Adrenal gland (tissue), 12 donors: ENCODE data around the gene WEE1. TPM values are rescaled to one million over a fixed set of nuclear protein-coding genes. Genes with fewer than 3 reads are reported as not detected.

Source experiments
- DNase-seq, 7 donors: peaks; one replicate each; pipeline ENCODE4 v3.0.0-alpha.2; 2019 to 2020
- H3K27ac ChIP-seq, 5 donors: fragments of 200-600 bp; sonication (generic) in 4 of 5; 1 replicate in 3 of 5; 2 replicates in 2 of 5; pipeline versions ENCODE4 v1.5.1 to v1.8.0; 2016 to 2020; ENCODE audit warnings: mild to moderate bottlenecking in 1 of 5
- H3K27me3 ChIP-seq: fragments of 200-600 bp; 2 replicates; pipeline ENCODE4 v1.8.0; 2021
- H3K36me3 ChIP-seq, 2 donors: fragments of 200-600 bp; replicated peaks in 1 of 2; 1 replicate in 1 of 2; 2 replicates in 1 of 2; pipeline versions ENCODE4 v1.5.1 to v1.8.0; 2018 to 2022
- H3K4me1 ChIP-seq, 2 donors: fragments of 200-600 bp; replicated peaks in 1 of 2; 1 replicate in 1 of 2; 2 replicates in 1 of 2; pipeline versions ENCODE4 v1.5.1 to v1.8.0; 2018 to 2021
- H3K4me3 ChIP-seq, 4 donors: fragments of 200-600 bp; sonication (generic) in 3 of 4; one replicate each; pipeline ENCODE4 v1.5.1; 2016 to 2018
- H3K9me3 ChIP-seq, 3 donors: fragments of 200-600 bp; sonication (generic) in 1 of 3; replicated peaks in 1 of 3; 1 replicate in 2 of 3; 2 replicates in 1 of 3; pipeline versions ENCODE4 v1.5.1 to v1.8.0; 2016 to 2021
- POLR2A ChIP-seq, 2 donors: fragments of 450-650 bp; IDR thresholded peaks; one replicate each; pipeline ENCODE4 v1.6.1; 2017; ENCODE audit warnings: antibody characterized with exemption in 2 of 2, mild to moderate bottlenecking in 2 of 2, moderate library complexity in 1 of 2
- WGBS, 4 donors: extraction: QIAGEN DNeasy Blood & Tissue Kit in 2 of 4; methylation state at CpG; one replicate each; pipeline versions ENCODE4 v1.1.5 to v1.1.7; 2013 to 2017; 5-methylcytosine and 5-hydroxymethylcytosine counted together
- intact Hi-C, 2 donors: fragments of 100-400 bp; cut with DNase I; formaldehyde crosslinking; loops; one replicate each; pipeline versions ENCODE4 v1.14.1 to v1.15.0; 2022 to 2023
- polyA plus RNA-seq, 3 donors: library from polyadenylated mRNA; stranded (reverse); fragments of 200-250 nt in 2 of 3; fragments of 350-450 nt in 1 of 3; fragmentation: Illumina TruSeq in 1 of 3; extraction: RNeasy Lipid Tissue Mini Kit (QIAGEN cat#74804) in 1 of 3; gene quantifications; one replicate each; pipeline ENCODE4 v1.2.3, GENCODE V29; 2013 to 2014
- total RNA-seq, 9 donors: library from RNA; depleted of rRNA in 4 of 9; stranded (reverse); fragments of >200 nt in 4 of 9; fragments of 120-200 nt in 1 of 9; fragmentation: NEBNext Ultra II Directional in 1 of 9; extraction: Animal tissue kit (Norgen Biotek cat#: 25700) in 1 of 9; gene quantifications; one replicate each; pipeline versions ENCODE4 v1.1.0 to v1.2.4, GENCODE V29; 2013 to 2023
- TF ChIP-seq, protein P1 (sequence below), 6 experiments: fragments of 450-650 bp in 4 of 6; fragments of 200-600 bp in 2 of 6; sonication (generic) in 1 of 6; IDR thresholded peaks; 1 replicate in 5 of 6; 2 replicates in 1 of 6; pipeline versions ENCODE4 v1.5.1 to v1.8.0; 2016 to 2021; ENCODE audit warnings: antibody characterized with exemption in 6 of 6, mild to moderate bottlenecking in 2 of 6, moderate library complexity in 1 of 6
- donor health status: healthy with polysubstance abuse.
- donor health status: Bipolar disorder and iron deficiency.
- donor health status: DM: yes; HTN: yes; CAD: no.
- donor health status: DM: no; HTN: no; CAD: no.
- donor health status: DM: no; HTN: no; CAD: no.
- donor health status: DM: yes; HTN: yes; CAD: no.

The WEE1 gene
- total and polyA plus RNA-seq, 12 donors = 3.3 to 33.8 (median 9.0) TPM

DNA sequence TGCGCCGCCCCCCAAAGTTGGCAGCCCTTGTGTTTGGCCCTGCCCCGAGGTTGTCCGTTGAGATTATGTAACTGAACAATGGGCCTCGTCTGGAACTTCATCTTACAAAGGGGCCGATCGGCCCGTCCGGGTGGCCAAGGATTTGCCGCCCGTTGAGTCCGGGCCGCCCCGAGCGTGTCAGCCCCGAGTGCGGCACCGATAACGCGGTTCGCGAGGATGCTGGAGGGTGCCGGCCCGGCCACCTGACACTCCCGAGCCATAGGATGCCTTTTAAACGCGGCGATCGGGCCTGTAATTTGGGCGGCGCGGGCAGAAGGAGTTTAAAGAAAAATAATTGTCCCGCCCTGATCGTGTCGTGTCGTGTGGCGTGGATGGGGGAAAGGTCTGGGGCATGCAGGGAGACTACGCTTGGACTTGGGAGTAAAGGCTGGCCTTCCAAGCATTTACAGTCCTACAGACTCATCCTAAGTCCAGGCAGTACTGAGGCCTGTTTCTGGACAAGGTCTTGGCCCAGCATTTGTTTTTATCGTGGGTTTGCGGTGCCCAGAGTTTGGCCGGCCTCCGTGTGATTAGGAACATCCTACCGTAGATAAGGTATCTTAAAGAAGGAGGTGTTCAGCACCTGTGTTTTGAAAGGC lies 1.3 kb downstream of the WEE1 start:
- Histone ChIP-seq H3K36me3 (no peaks in the 10 kb centered on the region), H3K4me1 (peaks cover 0 to 25% of the 10 kb centered on the region in 2 donors), H3K27me3 (no peaks in the 10 kb centered on the region), H3K4me3 (peak overlapping the region in 3 of 4 donors; percentile 33 to 92 (median 50)), H3K27ac (peak overlapping the region; percentile 45 to 94 (median 69)), H3K9me3 (no peaks in the 10 kb centered on the region)
- TF ChIP-seq, protein P1, sequence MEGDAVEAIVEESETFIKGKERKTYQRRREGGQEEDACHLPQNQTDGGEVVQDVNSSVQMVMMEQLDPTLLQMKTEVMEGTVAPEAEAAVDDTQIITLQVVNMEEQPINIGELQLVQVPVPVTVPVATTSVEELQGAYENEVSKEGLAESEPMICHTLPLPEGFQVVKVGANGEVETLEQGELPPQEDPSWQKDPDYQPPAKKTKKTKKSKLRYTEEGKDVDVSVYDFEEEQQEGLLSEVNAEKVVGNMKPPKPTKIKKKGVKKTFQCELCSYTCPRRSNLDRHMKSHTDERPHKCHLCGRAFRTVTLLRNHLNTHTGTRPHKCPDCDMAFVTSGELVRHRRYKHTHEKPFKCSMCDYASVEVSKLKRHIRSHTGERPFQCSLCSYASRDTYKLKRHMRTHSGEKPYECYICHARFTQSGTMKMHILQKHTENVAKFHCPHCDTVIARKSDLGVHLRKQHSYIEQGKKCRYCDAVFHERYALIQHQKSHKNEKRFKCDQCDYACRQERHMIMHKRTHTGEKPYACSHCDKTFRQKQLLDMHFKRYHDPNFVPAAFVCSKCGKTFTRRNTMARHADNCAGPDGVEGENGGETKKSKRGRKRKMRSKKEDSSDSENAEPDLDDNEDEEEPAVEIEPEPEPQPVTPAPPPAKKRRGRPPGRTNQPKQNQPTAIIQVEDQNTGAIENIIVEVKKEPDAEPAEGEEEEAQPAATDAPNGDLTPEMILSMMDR (IDR thresholded peaks at IDR 0.05) = no peak
- TF ChIP-seq POLR2A (IDR thresholded peaks at IDR 0.05) = no peak
- WGBS, 4 donors = 0 to 4% (median 1%) methylated on average over 10 to 43 of the region's 43 CpGs
- peak; percentile 30 to 61 (median 34) for DNase-seq
- intact Hi-C loops = loop anchor here in 1 of 2 donors (5.0 to 10.0 kb wide), 2 partner anchors 33 to 50 kb away; no protein-coding TSS in a partner anchor

GRCh38 chr11:9575260-9576240 lies 2.1 kb downstream of the WEE1 start:
- Histone ChIP-seq H3K27me3 (no peaks in the 10 kb centered on the region), H3K4me1 (peaks cover 0 to 25% of the 10 kb centered on the region in 2 donors), H3K27ac (peak overlapping the region; percentile 45 to 94 (median 69)), H3K9me3 (no peaks in the 10 kb centered on the region), H3K36me3 (no peaks in the 10 kb centered on the region), H3K4me3 (peak overlapping the region in 2 of 4 donors; percentile 8 to 92)
- peak in 1 of 2 donors; percentile 78 for TF ChIP-seq POLR2A (IDR thresholded peaks at IDR 0.05)
- TF ChIP-seq, protein P1 (IDR thresholded peaks at IDR 0.05) = no peak
- DNase-seq = peak; percentile 68 to 86 (median 77)
- intact Hi-C loops = loop anchor here in 1 of 2 donors (10.0 kb wide), 1 partner anchor 51 kb away; no protein-coding TSS in a partner anchor
- 8 to 18% (median 10%) methylated on average over 15 to 17 of the region's 17 CpGs for WGBS, 4 donors

DNA sequence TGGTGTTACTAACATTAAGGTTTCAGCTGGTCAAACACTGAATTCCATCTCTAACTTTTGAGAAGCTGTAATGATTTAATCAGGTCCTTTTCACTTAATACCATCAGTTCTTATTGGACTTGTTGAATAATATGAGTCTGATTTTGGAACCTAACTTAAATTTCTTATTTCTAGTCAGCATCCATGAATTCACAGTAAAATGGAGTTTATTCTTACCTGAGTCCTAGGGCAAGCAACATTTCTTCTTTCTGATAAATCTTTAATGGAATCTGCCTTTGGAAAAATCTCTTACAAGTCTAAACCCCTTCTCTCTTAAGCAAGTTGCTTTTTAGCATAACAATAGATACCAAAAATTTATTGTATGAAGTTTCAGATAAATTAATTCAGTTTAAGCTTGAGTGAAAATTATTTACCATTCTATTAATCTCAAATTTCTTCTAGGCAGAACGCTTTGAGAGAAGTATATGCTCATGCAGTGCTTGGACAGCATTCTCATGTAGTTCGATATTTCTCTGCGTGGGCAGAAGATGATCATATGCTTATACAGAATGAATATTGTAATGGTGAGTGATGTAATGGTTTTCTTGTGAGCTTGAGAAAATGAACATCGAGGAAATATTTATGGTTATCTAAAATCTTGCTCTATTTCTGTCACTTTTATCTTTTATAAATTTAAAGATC lies 3.4 kb downstream of the WEE1 start:
- Histone ChIP-seq H3K36me3 (peaks cover 0 to 2% of the 10 kb centered on the region in 2 donors), H3K27ac (no peak overlapping the region), H3K27me3 (no peaks in the 10 kb centered on the region), H3K9me3 (no peaks in the 10 kb centered on the region), H3K4me1 (peaks cover 0 to 25% of the 10 kb centered on the region in 2 donors), H3K4me3 (peak overlapping the region in 1 of 4 donors; percentile 92)
- intact Hi-C loops = loop anchor here in 1 of 2 donors (10.0 kb wide), 1 partner anchor 52 kb away; no protein-coding TSS in a partner anchor
- TF ChIP-seq, protein P1 (IDR thresholded peaks at IDR 0.05) = no peak
- no peak for TF ChIP-seq POLR2A (IDR thresholded peaks at IDR 0.05)
- WGBS, 4 donors = 63 to 70% (median 67%) methylated on average over 4 of the region's 4 CpGs
- no peak for DNase-seq
